Loucy (cell line): ENCODE data around the gene ARGLU1.

ENCODE experiments used
- CTCF ChIP-seq: fragments of 200-600 bp; sonication (generic); conservative IDR thresholded peaks from 2 replicates; pipeline ENCODE4 v1.5.1; 2014; ENCODE audit warnings: mild to moderate bottlenecking, antibody characterized with exemption, low read length
- EZH2phosphoT487 ChIP-seq: fragments of 200-600 bp; IDR thresholded peaks from 2 replicates; pipeline ENCODE4 v1.6.1; 2018; ENCODE audit warnings: antibody characterized with exemption, mild to moderate bottlenecking, moderate library complexity, borderline replicate concordance

GRCh38 chr13:106609116-106609515 lies 41.2 kb upstream of the ARGLU1 start:
- TF ChIP-seq CTCF (no peak), EZH2phosphoT487 (no peak)
